Astrocyte (in vitro differentiated cells and primary cell): ENCODE measurements around the gene LARGE1. TPM values are rescaled to one million over a fixed set of nuclear protein-coding genes. Genes with fewer than 3 reads are reported as not detected.

Experiments
- DNase-seq: peaks from one replicate; pipeline ENCODE4 v3.0.0-alpha.2; 2010; ENCODE audit warnings: low read depth
- FAIRE-seq: peaks from 2 replicates; lab custom pipeline; 2011; peaks lifted over from hg19 to GRCh38; lab: Jason Lieb, UNC
- H2AFZ ChIP-seq: 2 replicates; pipeline ENCODE4 v1.6.0; 2012; ENCODE audit warnings: low read depth, low read length, inconsistent platforms
- H3K27ac ChIP-seq: 2 replicates; pipeline ENCODE4 v1.5.1; 2011; ENCODE audit warnings: low read depth, low read length, inconsistent platforms
- H3K27me3 ChIP-seq: 2 replicates; pipeline ENCODE4 v1.6.0; 2011; ENCODE audit warnings: low read length, inconsistent platforms; ENCODE audit not compliant: insufficient read depth
- H3K36me3 ChIP-seq: 2 replicates; pipeline ENCODE4 v1.5.1; 2011; ENCODE audit warnings: low read length, inconsistent platforms; ENCODE audit not compliant: insufficient read depth
- H3K4me1 ChIP-seq: 2 replicates; pipeline ENCODE4 v1.5.1; 2011; ENCODE audit warnings: low read length, inconsistent platforms; ENCODE audit not compliant: insufficient read depth
- H3K4me2 ChIP-seq: 2 replicates; pipeline ENCODE4 v1.6.0; 2012; ENCODE audit warnings: low read length, inconsistent platforms
- H3K4me3 ChIP-seq: 2 replicates; pipeline ENCODE4 v1.5.1; 2011; ENCODE audit warnings: low read depth, mild to moderate bottlenecking, low read length, inconsistent platforms; ENCODE audit not compliant: insufficient read depth
- H3K79me2 ChIP-seq: 2 replicates; pipeline ENCODE4 v1.6.0; 2012; ENCODE audit warnings: mild to moderate bottlenecking, low read length, inconsistent platforms; ENCODE audit not compliant: insufficient read depth
- H3K9ac ChIP-seq: 2 replicates; pipeline ENCODE4 v1.6.0; 2012; ENCODE audit warnings: mild to moderate bottlenecking, low read length, inconsistent platforms
- H3K9me3 ChIP-seq: 2 replicates; pipeline ENCODE4 v1.5.1; 2012; ENCODE audit warnings: low read depth, mild to moderate bottlenecking, low read length, inconsistent platforms; ENCODE audit not compliant: insufficient read depth
- H4K20me1 ChIP-seq: 2 replicates; pipeline ENCODE4 v1.6.0; 2012; ENCODE audit warnings: low read length, inconsistent platforms; ENCODE audit not compliant: insufficient read depth
- H3K27ac Mint-ChIP-seq: one replicate; pipeline ENCODE4 v1.8.0; 2021; ENCODE audit warnings: mild to moderate bottlenecking, mixed read lengths; ENCODE audit not compliant: unreplicated experiment
- H3K27me3 Mint-ChIP-seq: one replicate; pipeline ENCODE4 v1.8.0; 2021; ENCODE audit warnings: low read depth, mixed read lengths; ENCODE audit not compliant: unreplicated experiment
- H3K36me3 Mint-ChIP-seq: one replicate; pipeline ENCODE4 v1.8.0; 2021; ENCODE audit warnings: low read depth, mixed read lengths; ENCODE audit not compliant: unreplicated experiment
- H3K4me1 Mint-ChIP-seq: one replicate; pipeline ENCODE4 v1.8.0; 2021; ENCODE audit warnings: low read depth, mixed read lengths; ENCODE audit not compliant: unreplicated experiment
- H3K4me3 Mint-ChIP-seq: one replicate; pipeline ENCODE4 v1.8.0; 2021; ENCODE audit warnings: mild to moderate bottlenecking, moderate library complexity, mixed read lengths; ENCODE audit not compliant: unreplicated experiment
- H3K9me3 Mint-ChIP-seq: one replicate; pipeline ENCODE4 v1.8.0; 2021; ENCODE audit warnings: mild to moderate bottlenecking, mixed read lengths; ENCODE audit not compliant: unreplicated experiment
- EZH2 ChIP-seq: IDR thresholded peaks from 2 replicates; pipeline ENCODE4 v1.6.1; 2012; ENCODE audit warnings: mild to moderate bottlenecking, low read length, inconsistent platforms; ENCODE audit not compliant: insufficient read depth
- total RNA-seq: library from RNA; stranded (reverse); gene quantifications from 2 replicates; pipeline ENCODE4 v1.2.1, GENCODE V29; 2021
- TF ChIP-seq, protein P1 (sequence below): IDR thresholded peaks from 2 replicates; pipeline ENCODE4 v1.5.1; 2011; ENCODE audit warnings: low read depth, mild to moderate bottlenecking, inconsistent platforms, low read length, moderate library complexity; ENCODE audit not compliant: insufficient read depth

LARGE1 gene
- total RNA-seq, 1 donor from 2014 or later, result 92.6 TPM

DNA sequence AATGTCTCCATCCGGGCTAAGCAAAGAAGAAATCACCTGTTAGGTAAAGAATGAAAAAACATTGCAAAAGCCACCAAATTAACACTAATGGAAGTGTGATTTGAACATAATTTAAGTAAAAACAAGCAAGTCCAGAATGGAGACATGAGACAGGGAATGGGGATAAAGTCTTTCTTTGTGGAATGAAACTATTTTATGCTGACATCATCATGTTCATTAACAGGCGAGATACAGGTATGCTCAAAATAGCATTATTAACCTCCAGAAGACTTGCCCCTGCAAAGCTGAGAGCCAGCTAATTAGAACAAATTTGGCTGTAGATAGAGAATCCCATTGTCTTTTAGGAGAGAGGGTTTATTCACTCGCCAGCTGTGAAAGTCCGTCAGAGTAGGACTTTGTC lies 4.9 kb upstream of the LARGE1 start:
- Histone ChIP-seq H3K4me2 (no peak overlapping the region), H3K9me3 (no peaks in the 10 kb centered on the region), H3K79me2 (no peaks in the 10 kb centered on the region), H3K36me3 (no peaks in the 10 kb centered on the region), H3K4me3 (no peak overlapping the region), H3K4me1 (peaks cover 8% of the 10 kb centered on the region), H2AFZ (no peak overlapping the region), H3K27ac (no peak overlapping the region), H3K27me3 (peaks cover 9% of the 10 kb centered on the region), H3K9ac (no peak overlapping the region), H4K20me1 (no peaks in the 10 kb centered on the region)
- no peaks in the 10 kb centered on the region for H3K36me3 Mint-ChIP-seq
- no peak overlapping the region for H3K4me3 Mint-ChIP-seq
- FAIRE-seq (no peak), DNase-seq (no peak)
- peaks cover 10% of the 10 kb centered on the region for H3K4me1 Mint-ChIP-seq
- TF ChIP-seq, protein P1, sequence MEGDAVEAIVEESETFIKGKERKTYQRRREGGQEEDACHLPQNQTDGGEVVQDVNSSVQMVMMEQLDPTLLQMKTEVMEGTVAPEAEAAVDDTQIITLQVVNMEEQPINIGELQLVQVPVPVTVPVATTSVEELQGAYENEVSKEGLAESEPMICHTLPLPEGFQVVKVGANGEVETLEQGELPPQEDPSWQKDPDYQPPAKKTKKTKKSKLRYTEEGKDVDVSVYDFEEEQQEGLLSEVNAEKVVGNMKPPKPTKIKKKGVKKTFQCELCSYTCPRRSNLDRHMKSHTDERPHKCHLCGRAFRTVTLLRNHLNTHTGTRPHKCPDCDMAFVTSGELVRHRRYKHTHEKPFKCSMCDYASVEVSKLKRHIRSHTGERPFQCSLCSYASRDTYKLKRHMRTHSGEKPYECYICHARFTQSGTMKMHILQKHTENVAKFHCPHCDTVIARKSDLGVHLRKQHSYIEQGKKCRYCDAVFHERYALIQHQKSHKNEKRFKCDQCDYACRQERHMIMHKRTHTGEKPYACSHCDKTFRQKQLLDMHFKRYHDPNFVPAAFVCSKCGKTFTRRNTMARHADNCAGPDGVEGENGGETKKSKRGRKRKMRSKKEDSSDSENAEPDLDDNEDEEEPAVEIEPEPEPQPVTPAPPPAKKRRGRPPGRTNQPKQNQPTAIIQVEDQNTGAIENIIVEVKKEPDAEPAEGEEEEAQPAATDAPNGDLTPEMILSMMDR, result no peak
- TF ChIP-seq EZH2, result no peak
- H3K9me3 Mint-ChIP-seq, result no peaks in the 10 kb centered on the region
- peaks cover 10% of the 10 kb centered on the region for H3K27me3 Mint-ChIP-seq
- no peak overlapping the region for H3K27ac Mint-ChIP-seq

DNA sequence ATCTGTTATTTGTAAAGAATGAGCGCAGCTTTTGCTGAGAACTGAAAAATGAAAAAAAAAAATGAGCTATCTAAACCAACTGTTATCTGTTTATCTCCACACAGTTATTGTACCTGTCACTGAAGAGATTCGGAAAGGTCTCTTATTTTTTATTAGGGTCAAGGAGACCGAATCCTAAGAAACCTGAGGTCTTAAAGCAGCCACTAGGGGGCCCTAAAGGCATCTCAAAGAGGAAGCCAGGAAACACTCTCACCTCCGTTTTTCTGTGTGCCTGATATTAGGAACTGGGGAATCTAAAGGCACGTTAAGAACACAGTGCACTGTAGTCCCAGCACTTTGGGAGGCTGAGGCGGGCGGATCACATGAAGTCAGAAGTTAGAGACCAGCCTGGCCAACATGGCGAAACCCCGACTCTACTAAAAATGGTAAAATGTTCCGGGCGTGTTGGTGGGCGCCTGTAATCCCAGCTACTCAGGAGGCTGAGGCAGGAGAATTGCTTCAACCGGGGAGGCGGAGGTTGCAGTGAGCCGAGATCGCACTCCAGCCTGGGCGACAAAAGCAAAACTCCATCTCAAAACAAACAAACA lies 3.5 kb upstream of the LARGE1 start:
- H3K4me1 ChIP-seq, result peaks cover 8% of the 10 kb centered on the region
- peaks cover 9% of the 10 kb centered on the region for H3K27me3 ChIP-seq
- DNase-seq (peak; percentile 41), FAIRE-seq (no peak)
- H3K27ac ChIP-seq, result no peak overlapping the region
- peak overlapping the region; percentile 28 for H3K27ac Mint-ChIP-seq
- peaks cover under 1% of the 10 kb centered on the region for H3K79me2 ChIP-seq
- H4K20me1 ChIP-seq, result peaks cover 10% of the 10 kb centered on the region
- H3K9me3 ChIP-seq, result no peaks in the 10 kb centered on the region
- H3K9ac ChIP-seq, result no peak overlapping the region
- H3K36me3 ChIP-seq, result no peaks in the 10 kb centered on the region
- TF ChIP-seq EZH2, result no peak
- TF ChIP-seq, protein P1, result peak; percentile 86
- H3K4me2 ChIP-seq, result no peak overlapping the region
- H3K4me3 Mint-ChIP-seq, result peak overlapping the region; percentile 90
- H3K27me3 Mint-ChIP-seq, result peaks cover 2% of the 10 kb centered on the region
- no peaks in the 10 kb centered on the region for H3K9me3 Mint-ChIP-seq
- H3K36me3 Mint-ChIP-seq, result peaks cover 4% of the 10 kb centered on the region
- H3K4me3 ChIP-seq, result no peak overlapping the region
- H3K4me1 Mint-ChIP-seq, result peaks cover 12% of the 10 kb centered on the region
- H2AFZ ChIP-seq, result no peak overlapping the region

DNA sequence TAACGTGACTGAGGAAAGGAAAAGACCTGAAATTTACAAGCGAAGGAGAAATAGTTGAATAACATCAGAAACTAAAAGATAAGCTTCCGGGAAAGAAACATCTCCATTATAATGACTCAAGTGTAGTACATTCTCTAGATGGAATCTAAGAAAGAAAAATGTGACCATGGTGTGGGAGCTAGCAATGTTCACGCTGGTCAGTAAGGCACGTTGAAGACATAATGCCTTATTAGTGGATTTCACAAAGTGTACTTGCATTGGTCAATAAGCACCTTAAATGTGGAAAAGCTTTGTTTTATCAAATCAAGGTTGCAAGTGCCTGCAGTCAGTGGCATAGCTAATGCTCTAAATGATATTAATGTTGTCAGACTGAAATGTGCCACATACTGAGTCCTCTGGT lies 2.8 kb upstream of the LARGE1 start:
- peaks cover 14% of the 10 kb centered on the region for H3K4me1 Mint-ChIP-seq
- H3K27ac Mint-ChIP-seq, result peak overlapping the region; percentile 60
- no peaks in the 10 kb centered on the region for H3K9me3 Mint-ChIP-seq
- Histone ChIP-seq H3K27ac (no peak overlapping the region), H3K79me2 (peaks cover 7% of the 10 kb centered on the region), H4K20me1 (peaks cover 17% of the 10 kb centered on the region), H3K36me3 (no peaks in the 10 kb centered on the region), H3K4me1 (peaks cover 8% of the 10 kb centered on the region), H2AFZ (no peak overlapping the region), H3K4me3 (peak overlapping the region; percentile 80), H3K9me3 (no peaks in the 10 kb centered on the region), H3K9ac (peak overlapping the region; percentile 63), H3K27me3 (peaks cover 9% of the 10 kb centered on the region), H3K4me2 (peak overlapping the region; percentile 100)
- DNase-seq (peak; percentile 34), FAIRE-seq (peak; percentile 29)
- peaks cover 2% of the 10 kb centered on the region for H3K27me3 Mint-ChIP-seq
- peaks cover 4% of the 10 kb centered on the region for H3K36me3 Mint-ChIP-seq
- TF ChIP-seq, protein P1, result no peak
- TF ChIP-seq EZH2, result no peak
- H3K4me3 Mint-ChIP-seq, result peak overlapping the region; percentile 90
